Adrenal gland (tissue), 5 donors: Measurements from ENCODE around the gene WLS.
"Not testable (repeated sequence)": the region's sequence is repeated elsewhere in the genome, so short reads cannot be mapped to it uniquely, and the experiment has no call there.

Source experiments
- POLR2A ChIP-seq, 2 donors: fragments of 450-650 bp; IDR thresholded peaks; one replicate each; pipeline ENCODE4 v1.6.1; 2017; ENCODE audit warnings: antibody characterized with exemption in 2 of 2, mild to moderate bottlenecking in 2 of 2, moderate library complexity in 1 of 2
- TF ChIP-seq, protein P1 (sequence below), 6 experiments: fragments of 450-650 bp in 4 of 6; fragments of 200-600 bp in 2 of 6; sonication (generic) in 1 of 6; IDR thresholded peaks; 1 replicate in 5 of 6; 2 replicates in 1 of 6; pipeline versions ENCODE4 v1.5.1 to v1.8.0; 2016 to 2021; ENCODE audit warnings: antibody characterized with exemption in 6 of 6, mild to moderate bottlenecking in 2 of 6, moderate library complexity in 1 of 6
- donor health status: DM: no; HTN: no; CAD: no.

GRCh38 chr1:68160935-68161334 is 71.4 kb downstream of the WLS start:
- not testable (repeated sequence) for TF ChIP-seq POLR2A (IDR thresholded peaks at IDR 0.05)
- TF ChIP-seq, protein P1, sequence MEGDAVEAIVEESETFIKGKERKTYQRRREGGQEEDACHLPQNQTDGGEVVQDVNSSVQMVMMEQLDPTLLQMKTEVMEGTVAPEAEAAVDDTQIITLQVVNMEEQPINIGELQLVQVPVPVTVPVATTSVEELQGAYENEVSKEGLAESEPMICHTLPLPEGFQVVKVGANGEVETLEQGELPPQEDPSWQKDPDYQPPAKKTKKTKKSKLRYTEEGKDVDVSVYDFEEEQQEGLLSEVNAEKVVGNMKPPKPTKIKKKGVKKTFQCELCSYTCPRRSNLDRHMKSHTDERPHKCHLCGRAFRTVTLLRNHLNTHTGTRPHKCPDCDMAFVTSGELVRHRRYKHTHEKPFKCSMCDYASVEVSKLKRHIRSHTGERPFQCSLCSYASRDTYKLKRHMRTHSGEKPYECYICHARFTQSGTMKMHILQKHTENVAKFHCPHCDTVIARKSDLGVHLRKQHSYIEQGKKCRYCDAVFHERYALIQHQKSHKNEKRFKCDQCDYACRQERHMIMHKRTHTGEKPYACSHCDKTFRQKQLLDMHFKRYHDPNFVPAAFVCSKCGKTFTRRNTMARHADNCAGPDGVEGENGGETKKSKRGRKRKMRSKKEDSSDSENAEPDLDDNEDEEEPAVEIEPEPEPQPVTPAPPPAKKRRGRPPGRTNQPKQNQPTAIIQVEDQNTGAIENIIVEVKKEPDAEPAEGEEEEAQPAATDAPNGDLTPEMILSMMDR (IDR thresholded peaks at IDR 0.05) = not testable (repeated sequence)
